Stimulated activated CD8-positive, alpha-beta memory T cell treated with anti-CD3 and anti-CD28 coated beads, Interleukin-15, amount 100 ng/mL, for 48 hours (primary cell): ENCODE data around the gene RMDN2.

Experiments used
- DNase-seq, 2 donors: peaks; one replicate each; pipeline ENCODE4 v3.0.0-alpha.2; 2020; ENCODE audit warnings: low read depth in 2 of 2

The RMDN2 gene

DNA sequence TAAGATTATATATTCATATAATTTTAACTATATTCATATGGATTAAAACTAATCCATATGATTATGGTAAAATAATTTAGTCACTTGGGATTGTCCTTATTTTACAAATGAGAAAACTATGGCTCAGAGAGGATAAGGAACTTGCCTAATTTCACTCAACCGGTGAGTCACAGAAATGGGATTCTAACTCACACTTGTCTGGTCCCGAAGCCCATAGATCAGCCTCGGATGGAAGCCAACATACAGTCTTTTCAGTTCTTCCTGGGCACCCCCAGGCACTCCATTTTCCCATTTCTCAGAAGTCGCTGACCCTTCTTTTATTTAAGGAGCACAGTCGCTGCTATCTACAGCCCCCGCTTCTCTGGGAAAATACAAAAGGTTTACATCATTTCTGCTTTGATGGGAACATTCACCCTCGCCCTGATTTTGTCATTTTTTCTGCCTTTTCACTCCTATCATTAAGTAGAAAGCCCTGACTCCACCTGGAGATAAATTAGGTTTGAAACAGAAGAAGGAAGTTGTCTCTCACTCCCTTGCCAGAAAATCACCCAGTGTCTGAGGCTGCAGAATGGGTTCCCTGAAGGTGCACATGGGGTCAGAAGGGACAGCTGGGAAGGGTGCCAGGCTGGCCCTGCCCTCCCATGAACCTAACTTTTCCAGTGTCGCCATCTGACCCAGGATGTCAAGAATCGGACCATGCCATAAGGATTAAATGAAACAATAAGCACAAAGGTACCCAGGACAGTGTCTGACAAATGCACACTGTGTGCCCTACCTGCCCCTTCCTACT, 114.2 kb downstream of the RMDN2 start:
- no peak for DNase-seq

DNA sequence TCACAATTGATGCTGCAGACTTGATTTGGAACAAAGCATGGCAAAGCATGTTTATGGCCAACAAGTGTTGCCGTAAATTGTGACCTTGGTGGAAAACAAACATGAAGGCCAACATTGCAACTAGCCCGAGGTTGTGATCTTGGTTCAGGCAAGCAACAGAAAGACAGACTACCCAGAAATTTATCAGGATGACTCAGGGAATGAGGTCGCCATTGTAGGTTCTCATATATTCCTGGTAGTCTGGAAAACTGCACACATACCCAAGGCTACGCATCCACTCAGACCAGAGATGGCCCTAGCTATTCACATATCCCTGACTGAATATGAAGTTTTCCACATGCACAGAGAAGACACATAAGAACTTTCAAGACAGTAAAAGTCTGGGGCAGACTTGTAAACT, 120.7 kb downstream of the RMDN2 start:
- DNase-seq = no peak

DNA sequence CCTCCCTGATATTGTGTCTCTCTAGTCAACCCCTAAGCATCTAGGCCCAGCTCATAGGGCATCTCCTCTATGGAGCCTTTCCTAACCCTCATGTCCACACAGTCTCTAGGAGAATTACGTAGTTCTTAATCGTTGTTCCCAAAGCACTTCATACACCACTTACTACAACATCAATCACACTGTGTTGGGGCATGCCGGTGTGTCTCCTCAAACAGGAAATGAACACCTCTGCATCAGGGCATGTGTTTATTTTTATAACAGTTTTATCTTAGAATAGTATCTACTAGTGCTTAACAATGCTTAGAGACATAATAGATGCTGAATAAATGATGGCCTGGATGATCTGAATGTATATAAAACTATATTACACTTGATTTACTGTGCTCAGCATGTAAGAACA, 131.1 kb downstream of the RMDN2 start:
- DNase-seq = no peak

DNA sequence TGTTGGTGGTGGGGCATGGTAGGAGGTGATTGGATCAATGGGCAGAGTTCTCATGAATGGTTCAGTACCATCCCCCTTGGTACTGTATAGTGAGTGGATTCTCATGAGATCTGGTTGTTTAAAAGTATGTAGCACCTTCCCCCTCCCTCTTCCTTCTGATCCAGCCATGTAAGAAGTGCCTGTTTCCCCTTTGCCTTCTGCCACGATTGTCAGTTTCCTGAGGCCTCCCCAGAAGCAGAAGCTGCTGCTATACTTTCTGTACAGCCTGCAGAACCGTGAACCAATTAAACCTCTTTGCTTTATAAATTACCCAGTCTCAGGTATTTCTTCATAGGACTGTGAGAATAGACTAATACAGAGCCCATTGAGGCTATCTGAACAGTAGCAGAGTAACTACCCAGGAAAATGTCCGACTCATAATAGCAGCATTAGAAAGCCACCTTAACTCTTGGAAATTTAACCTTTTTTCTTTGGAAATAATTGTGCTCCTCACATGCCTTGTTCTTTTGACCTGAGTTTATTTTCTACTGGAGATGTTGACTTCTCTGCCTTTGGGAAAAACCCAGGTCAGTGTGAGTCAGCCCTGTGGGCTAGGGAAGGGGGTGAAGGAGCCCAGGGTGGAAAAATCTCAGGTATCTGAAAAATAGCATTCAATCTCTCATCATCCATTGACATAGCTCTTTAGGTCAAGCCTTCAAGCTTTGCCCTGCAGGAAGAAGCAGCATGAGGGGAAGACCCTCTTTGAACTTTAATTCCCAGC, 132.7 kb downstream of the RMDN2 start:
- DNase-seq = no peak

DNA sequence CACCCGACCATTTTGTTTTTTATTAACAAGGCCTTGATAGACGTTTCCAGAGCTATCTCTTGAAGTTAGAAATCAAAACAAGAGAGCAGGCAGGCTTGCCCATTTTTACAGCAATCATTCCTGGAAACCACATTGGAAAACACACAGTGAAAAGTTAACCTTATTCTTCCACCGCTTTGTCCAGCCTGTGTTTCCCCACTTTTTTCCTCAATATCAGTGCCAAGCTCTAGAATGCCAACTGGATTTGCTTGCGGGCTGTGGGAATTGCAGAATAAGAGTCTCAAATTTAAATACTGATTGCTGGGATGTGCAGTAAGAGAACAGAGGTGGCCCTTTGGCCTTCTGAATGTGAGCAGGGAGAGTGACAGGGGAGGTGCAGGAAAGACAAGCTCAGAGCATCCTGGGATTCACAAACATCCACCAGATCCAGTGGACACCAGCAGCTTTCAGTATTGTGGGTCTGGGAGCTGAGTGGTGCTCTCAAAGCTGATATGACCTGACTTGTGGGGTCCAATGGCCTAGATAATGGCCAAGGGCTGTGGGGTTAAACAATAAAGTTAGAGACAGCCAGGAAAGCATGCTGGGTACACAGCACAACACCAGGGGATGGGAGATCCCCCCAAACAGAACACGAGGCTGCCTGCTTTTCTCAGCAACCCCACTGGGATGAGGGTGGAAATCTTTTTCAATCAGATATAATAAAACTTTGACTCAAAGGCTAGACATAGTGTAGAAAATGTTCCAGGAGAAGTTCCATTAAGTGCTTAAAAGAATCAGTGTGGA, 135.3 kb downstream of the RMDN2 start:
- no peak for DNase-seq

GRCh38 chr2:38064801-38065501, 139.9 kb downstream of the RMDN2 start:
- no peak for DNase-seq

DNA sequence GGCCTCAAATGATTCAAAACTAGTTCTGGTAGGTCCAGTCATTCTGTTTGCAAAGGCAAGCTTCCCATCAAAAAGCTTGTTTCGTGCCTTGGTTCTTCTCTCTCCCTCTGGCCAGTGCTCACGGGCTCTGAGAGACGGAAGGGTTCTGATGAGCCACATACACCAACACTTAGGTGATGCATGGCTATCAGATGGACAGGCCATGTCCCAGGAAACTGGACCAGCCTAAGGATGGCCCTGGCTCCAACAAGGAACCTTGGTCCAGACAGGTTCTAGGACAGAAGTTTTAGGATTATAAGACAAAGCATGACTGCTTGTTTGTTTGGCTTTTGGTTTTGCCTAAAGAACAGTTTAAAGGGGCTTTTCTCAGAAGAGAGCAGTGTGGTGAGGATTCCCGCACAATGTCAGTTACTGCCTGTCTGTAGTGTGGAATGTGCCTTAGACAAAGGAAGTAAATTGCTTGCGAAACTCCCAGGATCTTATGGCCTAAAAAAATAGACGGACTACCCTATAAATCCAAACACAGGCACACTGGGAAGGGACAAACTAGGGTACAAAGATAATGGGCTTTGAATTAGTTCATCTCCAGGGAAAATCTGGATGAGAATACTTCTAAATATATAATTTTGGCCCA, 140.5 kb downstream of the RMDN2 start:
- no peak for DNase-seq

- DNase-seq = no peak
Measured at GRCh38 chr2:38066421-38067115, 141.5 kb downstream of the RMDN2 start.
